Endothelial cell of umbilical vein (primary cell): ENCODE data around the gene MATK. TPM values are rescaled to one million over a fixed set of nuclear protein-coding genes. Genes with fewer than 3 reads are reported as not detected.

Experiments
- BruUV-seq: library from RNA; stranded (reverse); fragments of 400-500 nt; replicated peaks from 2 replicates; lab custom pipeline; 2021; lab: Mats Ljungman, UMichigan
- CTCF ChIA-PET: fragments of 300-600, 350-600 bp; sonication (Branson Sonifier 250); formaldehyde crosslinking; loops from one replicate; lab custom pipeline; 2021; ENCODE audit warnings: antibody characterized with exemption, inconsistent platforms; lab: Charles Lee
- POLR2A ChIA-PET: fragments of 300-600, 350-600 bp; sonication (Branson Sonifier 250); formaldehyde crosslinking; loops from one replicate; lab custom pipeline; 2021; ENCODE audit warnings: antibody characterized with exemption, inconsistent platforms; lab: Charles Lee
- DNase-seq: peaks from one replicate; pipeline ENCODE4 v3.0.0-alpha.2; 2011; ENCODE audit warnings: low read depth, low spot score
- FAIRE-seq: peaks from 2 replicates; lab custom pipeline; 2011; peaks lifted over from hg19 to GRCh38; lab: Jason Lieb, UNC
- H2AFZ ChIP-seq: 2 replicates; pipeline ENCODE4 v1.6.0; 2012; ENCODE audit warnings: low read depth, low read length, control low read depth, inconsistent platforms
- H3K27ac ChIP-seq: 2 replicates; pipeline ENCODE4 v1.5.1; 2011; ENCODE audit warnings: low read depth, mild to moderate bottlenecking, control low read depth, low read length, moderate library complexity; ENCODE audit not compliant: insufficient read depth
- H3K27me3 ChIP-seq, 2 experiments: 2 replicates each; pipeline versions ENCODE4 v1.6.0 to v1.6.1; 2011; ENCODE audit warnings: low read length in 2 of 2, mixed read lengths in 1 of 2; ENCODE audit not compliant: control insufficient read depth in 2 of 2, insufficient read depth in 2 of 2
- H3K36me3 ChIP-seq, 2 experiments: 2 replicates in 1 of 2; 3 replicates in 1 of 2; pipeline ENCODE4 v1.5.1; 2011; ENCODE audit warnings: low read length in 2 of 2, mild to moderate bottlenecking in 1 of 2, moderate library complexity in 1 of 2; ENCODE audit not compliant: control insufficient read depth in 2 of 2, insufficient read depth in 2 of 2; ENCODE audit errors: extremely low read depth in 1 of 2
- H3K4me1 ChIP-seq: 3 replicates; pipeline ENCODE4 v1.5.1; 2011; ENCODE audit warnings: mild to moderate bottlenecking, low read length; ENCODE audit not compliant: control insufficient read depth, insufficient read depth; ENCODE audit errors: extremely low read depth
- H3K4me2 ChIP-seq: 2 replicates; pipeline ENCODE4 v1.6.1; 2011; ENCODE audit warnings: low read length, control low read depth, mixed read lengths; ENCODE audit not compliant: insufficient read depth
- H3K4me3 ChIP-seq, 3 experiments: fragments of 200-600 bp in 1 of 3; sonication (generic), shearing (Covaris generic) in 1 of 3; replicated peaks in 1 of 3; 2 replicates each; pipeline ENCODE4 v1.5.1; 2011 to 2016; ENCODE audit warnings: control low read depth in 3 of 3, low read length in 3 of 3, mild to moderate bottlenecking in 2 of 3, inconsistent platforms in 1 of 3, low read depth in 1 of 3, moderate library complexity in 1 of 3; ENCODE audit not compliant: insufficient read depth in 1 of 3
- H3K79me2 ChIP-seq: 2 replicates; pipeline ENCODE4 v1.6.0; 2012; ENCODE audit warnings: low read length, inconsistent platforms; ENCODE audit not compliant: control insufficient read depth, insufficient read depth
- H3K9ac ChIP-seq: replicated peaks from 2 replicates; pipeline ENCODE3; 2011; ENCODE audit warnings: low read length, control low read depth; ENCODE audit not compliant: insufficient read depth; ENCODE audit errors: extremely low read depth
- H3K9me1 ChIP-seq: replicated peaks from 3 replicates; pipeline ENCODE4 v1.6.0; 2011; ENCODE audit warnings: mild to moderate bottlenecking, low read length; ENCODE audit not compliant: control insufficient read depth, insufficient read depth; ENCODE audit errors: extremely low read depth
- H3K9me3 ChIP-seq: replicated peaks from 2 replicates; pipeline ENCODE4 v1.5.1; 2012; ENCODE audit warnings: low read length, inconsistent platforms; ENCODE audit not compliant: control insufficient read depth, insufficient read depth
- H4K20me1 ChIP-seq: replicated peaks from 2 replicates; pipeline ENCODE3; 2011; ENCODE audit warnings: mild to moderate bottlenecking, low read length; ENCODE audit not compliant: control insufficient read depth, insufficient read depth; ENCODE audit errors: extremely low read depth
- EZH2 ChIP-seq: IDR thresholded peaks from 2 replicates; pipeline ENCODE4 v1.6.1; 2012; ENCODE audit warnings: borderline replicate concordance, low read depth, mild to moderate bottlenecking, moderate library complexity, low read length, inconsistent platforms; ENCODE audit not compliant: severe bottlenecking
- FOS ChIP-seq: IDR thresholded peaks from 2 replicates; pipeline ENCODE4 v1.6.1; 2011; ENCODE audit warnings: mild to moderate bottlenecking, low read length, moderate library complexity, borderline replicate concordance; ENCODE audit not compliant: insufficient read depth
- GATA2 ChIP-seq: IDR thresholded peaks from 2 replicates; pipeline ENCODE4 v1.7.0; 2011; ENCODE audit warnings: low read depth, mild to moderate bottlenecking, moderate library complexity, mixed read lengths, low read length; ENCODE audit not compliant: insufficient read length, insufficient read depth
- JUN ChIP-seq: IDR thresholded peaks from 2 replicates; pipeline ENCODE4 v1.6.1; 2011; ENCODE audit warnings: borderline replicate concordance, low read depth; ENCODE audit not compliant: insufficient read length, insufficient read depth
- MYC ChIP-seq: IDR thresholded peaks from one replicate; pipeline ENCODE4 v1.6.1; 2011; ENCODE audit warnings: mild to moderate bottlenecking, low read depth, low read length
- POLR2A ChIP-seq: IDR thresholded peaks from 2 replicates; pipeline ENCODE4 v1.6.1; 2012; ENCODE audit warnings: low read depth, mild to moderate bottlenecking, control low read depth, low read length
- POLR2AphosphoS5 ChIP-seq: IDR thresholded peaks from 2 replicates; pipeline ENCODE4 v1.6.1; 2012; ENCODE audit warnings: low read depth, mild to moderate bottlenecking, control low read depth, low read length, moderate library complexity; ENCODE audit not compliant: insufficient read depth
- dilution Hi-C: fragments of 300-500 bp; cut with MboI; formaldehyde crosslinking; loops from one replicate; pipeline ENCODE4 v1.15.0; 2019; ENCODE audit warnings: low sequenced_read_pairs; ENCODE audit not compliant: extremely low pct_ligation_motif_present
- intact Hi-C: fragments of 100-400 bp; cut with micrococcal nuclease; formaldehyde crosslinking; loops from one replicate; pipeline ENCODE4 v1.10.0; 2022
- polyA plus RNA-seq, 4 experiments: library from polyadenylated mRNA; depleted of rRNA in 3 of 4; stranded (reverse) in 3 of 4; unstranded in 1 of 4; fragments of >200 nt; gene quantifications; 2 replicates each; pipeline versions ENCODE4 v1.2.1 to v1.2.3, GENCODE V29; 2011 to 2012; ENCODE audit warnings: missing spikeins in 1 of 4
- total RNA-seq: library from RNA; stranded (reverse); gene quantifications from 2 replicates; pipeline ENCODE4 v1.2.3, GENCODE V29; 2021
- TF ChIP-seq, protein P1 (sequence below): IDR thresholded peaks from 2 replicates; pipeline ENCODE4 v1.6.1; 2011; ENCODE audit not compliant: insufficient read depth, insufficient read length
- TF ChIP-seq, protein P2 (sequence below), 2 donors: IDR thresholded peaks; 1 replicate in 1 of 2; 2 replicates in 1 of 2; pipeline ENCODE4 v1.5.1; 2011; ENCODE audit warnings: low read length in 2 of 2, mild to moderate bottlenecking in 2 of 2, moderate library complexity in 2 of 2, control low read depth in 1 of 2, inconsistent platforms in 1 of 2, low read depth in 1 of 2; ENCODE audit not compliant: insufficient read depth in 1 of 2; ENCODE audit errors: extremely low read depth in 1 of 2

The MATK gene
- total and polyA plus RNA-seq, 2 donors (not counting 3 experiments of a cell fraction or from before 2014, with no cell fraction given): not detected

GRCh38 chr19:3819989-3820388 is 33.8 kb upstream of the MATK start:
- FAIRE-seq: no peak
- no TSS peak for BruUV-seq
- dilution Hi-C loops: no loop called here
- Histone ChIP-seq H3K4me1 (no peaks in the 10 kb centered on the region), H3K27ac (no peak overlapping the region), H2AFZ (no peak overlapping the region), H3K36me3 (no peaks in the 10 kb centered on the region), H3K27me3 (no peaks in the 10 kb centered on the region), H3K9me1 (no peaks in the 10 kb centered on the region), H3K4me3 (no peak overlapping the region), H3K9ac (no peak overlapping the region), H4K20me1 (no peaks in the 10 kb centered on the region), H3K79me2 (no peaks in the 10 kb centered on the region), H3K9me3 (no peaks in the 10 kb centered on the region), H3K4me2 (no peak overlapping the region)
- intact Hi-C loops: no loop called here
- POLR2A ChIA-PET: no interaction called here
- no peak for TF ChIP-seq POLR2AphosphoS5
- no peak for TF ChIP-seq FOS
- no peak for TF ChIP-seq JUN
- TF ChIP-seq, protein P1, sequence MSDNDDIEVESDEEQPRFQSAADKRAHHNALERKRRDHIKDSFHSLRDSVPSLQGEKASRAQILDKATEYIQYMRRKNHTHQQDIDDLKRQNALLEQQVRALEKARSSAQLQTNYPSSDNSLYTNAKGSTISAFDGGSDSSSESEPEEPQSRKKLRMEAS: no peak
- no peak for TF ChIP-seq POLR2A
- TF ChIP-seq MYC: no peak
- TF ChIP-seq, protein P2, sequence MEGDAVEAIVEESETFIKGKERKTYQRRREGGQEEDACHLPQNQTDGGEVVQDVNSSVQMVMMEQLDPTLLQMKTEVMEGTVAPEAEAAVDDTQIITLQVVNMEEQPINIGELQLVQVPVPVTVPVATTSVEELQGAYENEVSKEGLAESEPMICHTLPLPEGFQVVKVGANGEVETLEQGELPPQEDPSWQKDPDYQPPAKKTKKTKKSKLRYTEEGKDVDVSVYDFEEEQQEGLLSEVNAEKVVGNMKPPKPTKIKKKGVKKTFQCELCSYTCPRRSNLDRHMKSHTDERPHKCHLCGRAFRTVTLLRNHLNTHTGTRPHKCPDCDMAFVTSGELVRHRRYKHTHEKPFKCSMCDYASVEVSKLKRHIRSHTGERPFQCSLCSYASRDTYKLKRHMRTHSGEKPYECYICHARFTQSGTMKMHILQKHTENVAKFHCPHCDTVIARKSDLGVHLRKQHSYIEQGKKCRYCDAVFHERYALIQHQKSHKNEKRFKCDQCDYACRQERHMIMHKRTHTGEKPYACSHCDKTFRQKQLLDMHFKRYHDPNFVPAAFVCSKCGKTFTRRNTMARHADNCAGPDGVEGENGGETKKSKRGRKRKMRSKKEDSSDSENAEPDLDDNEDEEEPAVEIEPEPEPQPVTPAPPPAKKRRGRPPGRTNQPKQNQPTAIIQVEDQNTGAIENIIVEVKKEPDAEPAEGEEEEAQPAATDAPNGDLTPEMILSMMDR (IDR thresholded peaks at IDR 0.05; ENCODE audit: extremely low read depth in 1 of 2, insufficient read depth in 1 of 2, low read depth in 1 of 2, low read length in 2 of 2): no peak
- TF ChIP-seq EZH2: no peak
- no peak for TF ChIP-seq GATA2
- CTCF ChIA-PET: interaction anchor here (2.3 kb wide), 1 partner anchor 24 kb away, joined by 5 read pairs; no protein-coding TSS in a partner anchor
- no peak for DNase-seq
